Esophagus squamous epithelium (tissue), 4 donors: ENCODE data around the gene TAAR1.
"Not testable (repeated sequence)": the region's sequence is repeated elsewhere in the genome, so short reads cannot be mapped to it uniquely, and the experiment has no call there.

Source experiments
- CTCF ChIP-seq, 6 experiments: fragments of 450-650 bp in 4 of 6; fragments of 200-600 bp in 2 of 6; sonication (generic) in 2 of 6; IDR thresholded peaks; one replicate each; pipeline ENCODE4 v1.5.1; 2016 to 2019; ENCODE audit warnings: antibody characterized with exemption in 6 of 6, mild to moderate bottlenecking in 4 of 6, moderate library complexity in 4 of 6
- POLR2A ChIP-seq, 4 donors: fragments of 450-650 bp; IDR thresholded peaks; one replicate each; pipeline ENCODE4 v1.6.1; 2017; ENCODE audit warnings: antibody characterized with exemption in 4 of 4, mild to moderate bottlenecking in 4 of 4, moderate library complexity in 3 of 4

- not testable (repeated sequence) for TF ChIP-seq CTCF, POLR2A (IDR thresholded peaks at IDR 0.05)
Measured at GRCh38 chr6:132635288-132635687, 23.7 kb downstream of the TAAR1 start.
